Eye (tissue), 1 donor: ENCODE results near the gene DAB2IP.
"Not testable (repeated sequence)": the region's sequence is repeated elsewhere in the genome, so short reads cannot be mapped to it uniquely, and the experiment has no call there.

Experiments
- DNase-seq: peaks from one replicate; pipeline ENCODE4 v3.0.0-alpha.2; 2015

Gene DAB2IP

GRCh38 chr9:121780177-121781040 lies 129.0 kb downstream of the DAB2IP start:
- peak; percentile 16 for DNase-seq

DNA sequence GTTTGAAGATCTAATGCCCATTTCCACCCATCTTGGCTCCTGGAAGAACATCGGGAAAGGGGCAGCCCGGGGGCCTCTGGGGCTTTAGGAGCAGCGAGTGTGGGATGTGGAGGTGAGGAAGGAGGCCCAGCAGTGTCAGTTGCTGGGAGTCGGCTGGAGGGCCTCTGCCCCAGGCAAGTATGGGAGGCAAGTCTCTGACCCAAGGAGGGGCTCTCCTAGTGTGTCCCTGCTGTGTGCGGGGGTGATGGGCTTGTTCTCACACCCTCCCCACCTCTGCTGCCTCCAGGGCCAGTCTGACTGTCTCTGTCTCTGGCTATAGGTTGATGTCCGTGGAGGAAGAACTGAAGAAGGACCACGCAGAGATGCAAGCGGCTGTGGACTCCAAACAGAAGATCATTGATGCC lies 129.7 kb downstream of the DAB2IP start:
- no peak for DNase-seq

- no peak for DNase-seq
Observed at GRCh38 chr9:121781701-121782464, 130.4 kb downstream of the DAB2IP start.

GRCh38 chr9:121782514-121783110 lies 131.2 kb downstream of the DAB2IP start:
- no peak for DNase-seq

GRCh38 chr9:121783111-121783510 lies 131.7 kb downstream of the DAB2IP start:
- DNase-seq: no peak

- peak; percentile 66 for DNase-seq
Observed at GRCh38 chr9:121783521-121784507, 132.4 kb downstream of the DAB2IP start.

DNA sequence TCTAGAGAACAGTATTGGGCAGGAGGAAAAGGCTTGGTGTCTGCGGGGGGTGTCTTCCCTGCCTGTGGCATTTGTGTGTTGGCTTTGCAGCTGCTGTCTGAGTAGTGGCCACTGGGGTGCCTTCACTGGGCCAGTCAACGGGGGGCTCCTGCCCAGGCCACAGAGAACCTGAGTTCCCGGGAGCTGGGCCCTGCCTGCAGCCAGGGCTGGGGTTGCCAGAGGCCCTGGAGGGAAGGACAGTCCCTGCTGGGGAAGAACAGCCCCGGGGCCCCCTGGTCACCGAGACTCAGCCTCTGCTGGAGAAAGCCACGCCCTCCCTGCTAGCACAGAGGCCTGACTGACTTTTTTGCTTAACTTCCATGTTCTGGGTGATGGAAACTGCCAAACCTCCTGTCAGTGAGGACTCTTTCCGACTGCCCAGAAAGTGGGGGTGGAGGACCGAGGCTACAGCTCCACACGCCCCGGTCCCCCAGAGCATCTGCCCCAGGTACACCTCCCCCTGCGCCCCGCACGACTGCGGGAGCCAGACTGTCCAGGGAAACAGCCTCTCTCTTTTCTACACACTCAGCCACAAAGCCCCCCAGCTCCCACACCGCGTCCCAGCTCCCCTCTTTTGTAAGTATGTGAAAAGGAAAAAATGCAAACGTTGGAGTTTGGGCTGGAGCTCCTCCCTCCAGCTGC lies 133.4 kb downstream of the DAB2IP start:
- peak; percentile 16 for DNase-seq

DNA sequence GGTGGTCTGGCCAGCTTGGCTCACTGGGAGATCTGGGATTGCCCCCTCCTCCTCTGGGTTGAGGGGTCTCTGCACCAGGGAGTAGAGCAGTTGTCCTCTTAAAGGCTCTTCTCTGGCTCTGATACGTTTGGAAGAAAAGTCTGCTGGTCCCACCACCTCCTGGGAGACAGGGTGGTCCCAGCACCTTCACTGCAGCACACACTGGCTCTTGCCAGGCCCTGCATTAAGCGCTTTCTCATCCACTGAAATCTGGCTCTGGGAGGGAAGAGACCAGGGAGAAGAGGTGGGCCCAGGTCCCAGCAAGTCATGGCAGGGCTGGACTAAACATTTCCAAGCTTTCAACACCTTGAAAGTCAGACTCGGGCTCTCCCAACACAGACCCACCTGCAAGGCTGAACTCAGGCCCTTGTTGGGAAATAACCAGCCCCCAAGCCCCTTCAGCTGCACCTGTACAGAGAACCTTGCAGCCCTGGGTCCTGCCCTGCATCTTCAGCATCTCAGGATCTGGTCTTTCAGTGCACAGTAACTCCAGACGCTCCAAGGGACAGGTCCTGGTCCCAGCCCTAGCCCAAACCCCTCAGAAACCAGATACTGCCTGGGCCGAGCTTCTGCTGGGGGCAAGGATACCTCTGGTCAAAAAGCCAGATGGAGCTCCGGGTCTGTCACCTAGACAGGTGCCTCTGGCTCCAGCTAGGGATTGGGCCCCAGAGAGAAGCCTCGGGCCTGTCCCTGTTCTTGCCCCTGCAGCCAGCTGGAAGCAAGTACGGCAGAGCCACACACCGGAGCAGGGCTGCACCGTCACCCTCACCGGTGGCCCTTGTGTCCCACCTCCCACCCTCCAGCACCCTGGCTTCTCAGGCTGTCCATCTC lies 134.5 kb downstream of the DAB2IP start:
- no peak for DNase-seq

DNA sequence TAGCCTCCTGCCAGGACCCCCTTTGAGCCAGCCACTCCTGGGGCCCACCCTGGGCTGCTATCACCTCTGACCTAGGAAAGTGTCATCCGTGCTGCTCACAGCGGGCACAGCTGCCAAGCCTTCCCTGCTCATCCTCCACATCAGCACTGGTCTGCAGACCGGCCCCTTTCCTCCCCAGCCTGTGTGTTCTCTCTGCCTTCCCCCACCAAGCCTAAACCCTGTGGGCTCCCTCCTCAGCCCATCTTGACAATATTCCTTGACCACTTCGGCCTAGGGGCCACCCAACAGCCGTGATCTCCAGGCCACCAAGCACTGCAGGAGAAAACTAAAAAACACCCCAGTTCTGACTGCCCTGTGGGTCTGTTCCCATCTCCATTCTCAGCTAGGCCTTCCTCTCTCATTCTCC lies 135.1 kb downstream of the DAB2IP start:
- no peak for DNase-seq

GRCh38 chr9:121786998-121787422 lies 135.6 kb downstream of the DAB2IP start:
- no peak for DNase-seq

- no peak for DNase-seq
Observed at GRCh38 chr9:121788686-121789366, 137.4 kb downstream of the DAB2IP start.

GRCh38 chr9:121790841-121791240 lies 139.4 kb downstream of the DAB2IP start:
- no peak for DNase-seq

- DNase-seq: not testable (repeated sequence)
Observed at GRCh38 chr9:121792476-121792875, 141.0 kb downstream of the DAB2IP start.

DNA sequence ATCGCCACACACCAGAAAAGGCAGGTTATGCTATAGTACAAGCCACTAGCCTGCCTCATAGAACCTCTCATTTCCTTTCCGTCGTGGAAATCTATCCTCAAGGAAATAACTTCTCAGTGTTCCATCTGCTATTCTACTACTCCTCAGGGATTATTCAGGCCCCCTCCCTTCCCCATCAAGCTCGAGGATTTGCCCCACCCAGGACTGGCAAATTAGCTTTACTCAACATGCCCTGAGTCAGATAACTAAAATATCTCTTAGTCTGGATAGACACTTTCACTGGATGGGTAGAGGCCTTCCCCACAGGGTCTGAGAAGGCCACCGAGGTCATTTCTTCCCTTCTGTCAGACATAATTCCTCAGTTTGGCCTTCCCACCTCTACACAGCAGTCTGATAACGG lies 142.9 kb downstream of the DAB2IP start:
- not testable (repeated sequence) for DNase-seq

GRCh38 chr9:121797081-121797480 lies 145.6 kb downstream of the DAB2IP start:
- DNase-seq: no peak

DNA sequence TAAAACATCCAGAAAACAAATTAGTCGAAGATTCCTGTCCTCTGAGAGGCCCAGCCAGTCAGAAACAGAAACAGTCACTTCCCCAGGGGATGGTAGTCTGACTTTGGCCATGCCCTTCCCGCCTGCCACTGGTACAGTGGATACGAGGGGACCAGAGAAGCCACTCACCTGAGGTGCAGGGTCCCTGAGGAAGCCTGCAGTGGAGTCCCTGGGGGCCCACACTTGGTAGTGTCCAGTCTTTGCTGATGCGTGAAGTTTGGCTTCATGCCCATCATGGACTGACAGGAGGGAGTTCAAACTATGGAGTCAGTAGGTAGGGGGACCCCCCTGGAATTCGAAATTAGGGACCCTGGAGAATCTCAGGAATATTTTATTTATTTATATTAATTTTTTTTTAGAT lies 147.5 kb downstream of the DAB2IP start:
- no peak for DNase-seq

- no peak for DNase-seq
Observed at GRCh38 chr9:121800376-121800775, 148.9 kb downstream of the DAB2IP start.

DNA sequence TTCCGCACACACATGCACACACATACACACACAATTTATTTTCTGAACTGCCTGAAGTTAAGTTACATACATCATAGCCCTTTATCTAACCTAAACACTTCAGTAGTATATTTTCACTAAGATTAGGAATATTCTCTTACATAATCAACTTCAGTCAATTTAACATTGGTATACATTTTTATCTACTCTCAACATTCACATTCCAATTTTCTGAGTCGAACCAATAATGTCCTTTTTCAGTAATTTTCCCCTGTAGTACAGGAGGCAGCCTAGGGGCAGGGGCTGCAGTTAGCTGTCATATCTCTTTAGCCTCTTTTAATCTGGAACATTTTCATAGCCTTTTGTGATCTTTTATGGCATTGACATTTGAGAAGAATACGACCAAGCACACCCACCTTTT lies 150.1 kb downstream of the DAB2IP start:
- DNase-seq: no peak

- DNase-seq: no peak
Observed at GRCh38 chr9:121802753-121803152, 151.3 kb downstream of the DAB2IP start.
